ENCODE data around the gene BTN1A1.

- TF ChIP-seq CTCF (IDR thresholded peaks at IDR 0.05) (no peak), EZH2 (IDR thresholded peaks at IDR 0.05; ENCODE audit: borderline replicate concordance, insufficient read depth, low read depth, low read length, poor library complexity, severe bottlenecking) (no peak)
Observed at GRCh38 chr6:26459023-26459810, 40.9 kb upstream of the BTN1A1 start.

Measured in B cell (primary cell).